PC-3 (cell line): ENCODE results near the gene WDFY3. TPM values are rescaled to one million over a fixed set of nuclear protein-coding genes. Genes with fewer than 3 reads are reported as not detected.

ENCODE experiments used
- ATAC-seq: fragments of 200-7000 bp; cut with Tn5 transposase; 2 replicates; pipeline ENCODE4 v1.9.1; 2020; ENCODE audit warnings: mild to moderate bottlenecking, moderate library complexity
- BruUV-seq: library from RNA; stranded (reverse); fragments of 400-500 nt; replicated peaks from 2 replicates; lab custom pipeline; 2021; lab: Mats Ljungman, UMichigan
- CTCF ChIA-PET: fragments of 300-600 bp; sonication (Branson Sonifier 250); formaldehyde crosslinking; loops from one replicate; lab custom pipeline; 2022; ENCODE audit warnings: antibody characterized with exemption; lab: Charles Lee
- POLR2A ChIA-PET: fragments of 300-600 bp; sonication (Branson Sonifier 250); formaldehyde crosslinking; loops from one replicate; lab custom pipeline; 2022; ENCODE audit warnings: antibody characterized with exemption; ENCODE audit not compliant: unreplicated experiment; lab: Charles Lee
- DNase-seq: peaks from one replicate; pipeline ENCODE4 v3.0.0-alpha.2; 2015
- H2AFZ ChIP-seq: fragments of 300-600 bp; sonication (generic); 2 replicates; pipeline ENCODE4 v1.6.0; 2016; ENCODE audit warnings: antibody characterized with exemption, low read length
- H3F3A ChIP-seq: fragments of 300-600 bp; sonication (generic); one replicate; pipeline ENCODE4 v1.6.0; 2017; ENCODE audit warnings: antibody characterized with exemption, low read length, control low read depth, mild to moderate bottlenecking; ENCODE audit not compliant: unreplicated experiment
- H3K27ac ChIP-seq: fragments of 300-600 bp; sonication (generic); 2 replicates; pipeline ENCODE4 v1.5.1; 2016; ENCODE audit warnings: mild to moderate bottlenecking, low read length
- H3K27me3 ChIP-seq: fragments of 300-600 bp; sonication (generic); 2 replicates; pipeline ENCODE4 v1.6.1; 2016; ENCODE audit warnings: low read length, mixed read lengths
- H3K36me3 ChIP-seq: fragments of 300-600 bp; sonication (generic); 2 replicates; pipeline ENCODE4 v1.6.1; 2016; ENCODE audit warnings: low read depth, mixed run types, low read length, mixed read lengths
- H3K4me1 ChIP-seq: fragments of 300-600 bp; sonication (generic); 2 replicates; pipeline ENCODE4 v1.5.1; 2016; ENCODE audit warnings: low read length; ENCODE audit not compliant: insufficient read depth
- H3K4me2 ChIP-seq: fragments of 300-600 bp; sonication (generic); 2 replicates; pipeline ENCODE4 v1.6.0; 2016; ENCODE audit warnings: low read length
- H3K4me3 ChIP-seq: fragments of 300-600 bp; sonication (generic); 2 replicates; pipeline ENCODE4 v1.5.1; 2016; ENCODE audit warnings: mild to moderate bottlenecking, low read length, mixed read lengths
- H3K79me2 ChIP-seq: fragments of 300-600 bp; sonication (generic); 2 replicates; pipeline ENCODE4 v1.6.1; 2017; ENCODE audit warnings: low read length, mixed read lengths
- H3K9ac ChIP-seq: fragments of 300-600 bp; sonication (generic); 2 replicates; pipeline ENCODE4 v1.6.0; 2016; ENCODE audit warnings: mild to moderate bottlenecking, low read length
- H3K9me2 ChIP-seq: fragments of 300-600 bp; sonication (generic); replicated peaks from 2 replicates; pipeline ENCODE4 v1.6.1; 2016; ENCODE audit warnings: mixed run types, low read length, mixed read lengths
- H3K9me3 ChIP-seq: fragments of 300-600 bp; sonication (generic); 2 replicates; pipeline ENCODE4 v1.6.1; 2016; ENCODE audit warnings: low read length, mixed read lengths
- H4K20me1 ChIP-seq: fragments of 300-600 bp; sonication (generic); 2 replicates; pipeline ENCODE4 v1.6.1; 2016; ENCODE audit warnings: low read length, mixed read lengths
- EZH2 ChIP-seq: fragments of 300-600 bp; sonication (generic); IDR thresholded peaks from one replicate; pipeline ENCODE4 v1.6.1; 2017; ENCODE audit warnings: antibody characterized with exemption, mild to moderate bottlenecking, low read length; ENCODE audit not compliant: unreplicated experiment
- EZH2phosphoT487 ChIP-seq: fragments of 300-600 bp; sonication (generic); IDR thresholded peaks from 2 replicates; pipeline ENCODE4 v1.6.1; 2018; ENCODE audit warnings: mild to moderate bottlenecking, antibody characterized with exemption, low read length, borderline replicate concordance
- intact Hi-C: fragments of 100-400 bp; cut with micrococcal nuclease; formaldehyde crosslinking; loops from 2 replicates; pipeline ENCODE4 v1.9.0; 2023
- total RNA-seq: library from RNA; depleted of rRNA; stranded (reverse); fragments of >200 nt; gene quantifications from 2 replicates; pipeline ENCODE4 v1.2.3, GENCODE V29; 2014
- TF ChIP-seq, protein P1 (sequence below): fragments of 300-600 bp; sonication (generic); conservative IDR thresholded peaks from 2 replicates; pipeline ENCODE4 v1.5.1; 2017; ENCODE audit warnings: antibody characterized with exemption, low read depth, mild to moderate bottlenecking, low read length

Gene WDFY3
- total RNA-seq, 1 experiment from 2014 or later, result 23.1 TPM

DNA sequence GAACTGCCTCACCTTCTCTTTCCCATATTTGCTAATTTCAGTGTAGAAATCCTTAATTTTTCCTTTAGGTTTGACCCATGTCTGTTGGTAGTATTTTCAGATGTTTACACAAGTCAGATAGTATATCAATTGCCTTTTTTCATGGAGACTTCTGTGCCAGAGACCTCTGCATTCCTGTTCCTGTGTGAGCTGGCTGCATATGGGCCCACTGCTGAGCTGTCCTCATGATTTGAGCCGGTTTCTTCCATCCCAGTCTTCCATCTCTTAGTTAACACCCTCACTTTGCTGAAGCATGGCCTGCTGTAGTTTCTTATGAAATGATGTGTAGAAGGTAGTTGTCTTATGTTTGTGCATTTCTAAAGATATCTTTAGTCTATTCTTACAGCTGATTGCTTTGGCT is 343.5 kb downstream of the WDFY3 start:
- Histone ChIP-seq H3K36me3 (no peaks in the 10 kb centered on the region), H3K4me2 (no peak overlapping the region), H3K27me3 (no peaks in the 10 kb centered on the region), H2AFZ (no peak overlapping the region), H3K27ac (no peak overlapping the region), H3K9me3 (no peaks in the 10 kb centered on the region), H3F3A (no peaks in the 10 kb centered on the region), H4K20me1 (no peaks in the 10 kb centered on the region), H3K9me2 (no peaks in the 10 kb centered on the region), H3K79me2 (no peaks in the 10 kb centered on the region), H3K4me1 (no peaks in the 10 kb centered on the region), H3K4me3 (no peak overlapping the region), H3K9ac (no peak overlapping the region)
- CTCF ChIA-PET, result no interaction called here
- intact Hi-C loops, result no loop called here
- ATAC-seq (no peak), DNase-seq (no peak)
- BruUV-seq, result no TSS peak
- TF ChIP-seq, protein P1, sequence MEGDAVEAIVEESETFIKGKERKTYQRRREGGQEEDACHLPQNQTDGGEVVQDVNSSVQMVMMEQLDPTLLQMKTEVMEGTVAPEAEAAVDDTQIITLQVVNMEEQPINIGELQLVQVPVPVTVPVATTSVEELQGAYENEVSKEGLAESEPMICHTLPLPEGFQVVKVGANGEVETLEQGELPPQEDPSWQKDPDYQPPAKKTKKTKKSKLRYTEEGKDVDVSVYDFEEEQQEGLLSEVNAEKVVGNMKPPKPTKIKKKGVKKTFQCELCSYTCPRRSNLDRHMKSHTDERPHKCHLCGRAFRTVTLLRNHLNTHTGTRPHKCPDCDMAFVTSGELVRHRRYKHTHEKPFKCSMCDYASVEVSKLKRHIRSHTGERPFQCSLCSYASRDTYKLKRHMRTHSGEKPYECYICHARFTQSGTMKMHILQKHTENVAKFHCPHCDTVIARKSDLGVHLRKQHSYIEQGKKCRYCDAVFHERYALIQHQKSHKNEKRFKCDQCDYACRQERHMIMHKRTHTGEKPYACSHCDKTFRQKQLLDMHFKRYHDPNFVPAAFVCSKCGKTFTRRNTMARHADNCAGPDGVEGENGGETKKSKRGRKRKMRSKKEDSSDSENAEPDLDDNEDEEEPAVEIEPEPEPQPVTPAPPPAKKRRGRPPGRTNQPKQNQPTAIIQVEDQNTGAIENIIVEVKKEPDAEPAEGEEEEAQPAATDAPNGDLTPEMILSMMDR, result no peak
- TF ChIP-seq EZH2phosphoT487, result no peak
- TF ChIP-seq EZH2, result no peak
- POLR2A ChIA-PET, result interaction anchor here (0.6 kb wide), 1 partner anchor 217 kb away, joined by 5 read pairs; no protein-coding TSS in a partner anchor
